ENCODE results near the gene TTLL8.
A peak's percentile ranks its signal among the peaks of the same experiment; 100 is the strongest.

Gene TTLL8

DNA sequence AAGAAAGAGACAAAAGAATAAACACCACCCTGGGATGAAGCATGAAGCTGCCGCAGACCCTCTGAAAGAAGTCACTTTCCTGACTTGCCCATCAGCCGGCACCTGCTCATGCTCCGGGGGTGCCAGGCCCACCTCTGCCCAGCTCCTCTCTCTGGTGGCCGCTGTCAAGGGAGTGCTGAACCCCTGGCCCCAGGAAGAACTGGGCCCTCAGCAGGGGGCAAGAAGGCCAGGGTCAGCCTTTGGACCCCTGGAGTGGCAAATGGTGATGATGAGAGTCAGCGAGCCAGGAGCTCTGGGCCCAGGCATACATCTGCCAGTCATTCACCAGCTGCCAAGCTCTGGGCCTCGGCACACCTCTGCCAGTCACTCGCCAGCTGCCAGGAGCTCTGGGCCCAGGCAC, 17.4 kb downstream of the TTLL8 start:
- DNase-seq: no peak

DNA sequence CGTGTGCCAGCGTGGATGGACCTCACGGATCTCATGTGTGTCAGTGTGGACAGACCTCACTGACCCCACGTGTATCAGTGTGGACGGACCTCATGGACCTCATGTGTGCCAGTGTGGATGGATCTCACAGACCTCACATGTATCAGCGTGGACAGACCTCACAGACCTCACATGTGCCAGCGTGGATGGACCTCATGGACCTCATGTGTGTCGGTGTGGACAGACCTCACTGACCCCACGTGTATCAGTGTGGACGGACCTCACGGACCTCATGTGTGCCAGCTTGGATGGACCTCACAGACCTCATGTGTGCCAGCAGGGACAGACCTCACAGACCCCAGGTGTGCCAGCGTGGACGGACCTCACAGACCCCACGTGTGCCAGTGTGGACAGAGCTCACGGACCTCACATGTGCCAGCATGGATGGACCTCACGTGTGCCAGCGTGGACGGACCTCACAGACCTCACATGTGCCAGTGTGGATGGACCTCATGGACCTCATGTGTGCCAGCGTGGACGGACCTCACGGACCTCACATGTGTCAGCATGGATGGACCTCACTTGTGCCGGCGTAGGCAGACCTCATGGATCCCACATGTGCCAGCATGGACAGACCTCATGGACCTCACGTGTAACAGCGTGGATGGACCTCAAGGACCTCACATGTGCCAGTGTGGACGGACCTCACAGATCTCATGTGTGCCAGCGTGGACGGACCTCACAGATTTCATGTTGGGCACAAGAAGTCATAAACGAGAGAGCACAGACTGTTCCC, 18.2 kb downstream of the TTLL8 start:
- no peak for DNase-seq

DNA sequence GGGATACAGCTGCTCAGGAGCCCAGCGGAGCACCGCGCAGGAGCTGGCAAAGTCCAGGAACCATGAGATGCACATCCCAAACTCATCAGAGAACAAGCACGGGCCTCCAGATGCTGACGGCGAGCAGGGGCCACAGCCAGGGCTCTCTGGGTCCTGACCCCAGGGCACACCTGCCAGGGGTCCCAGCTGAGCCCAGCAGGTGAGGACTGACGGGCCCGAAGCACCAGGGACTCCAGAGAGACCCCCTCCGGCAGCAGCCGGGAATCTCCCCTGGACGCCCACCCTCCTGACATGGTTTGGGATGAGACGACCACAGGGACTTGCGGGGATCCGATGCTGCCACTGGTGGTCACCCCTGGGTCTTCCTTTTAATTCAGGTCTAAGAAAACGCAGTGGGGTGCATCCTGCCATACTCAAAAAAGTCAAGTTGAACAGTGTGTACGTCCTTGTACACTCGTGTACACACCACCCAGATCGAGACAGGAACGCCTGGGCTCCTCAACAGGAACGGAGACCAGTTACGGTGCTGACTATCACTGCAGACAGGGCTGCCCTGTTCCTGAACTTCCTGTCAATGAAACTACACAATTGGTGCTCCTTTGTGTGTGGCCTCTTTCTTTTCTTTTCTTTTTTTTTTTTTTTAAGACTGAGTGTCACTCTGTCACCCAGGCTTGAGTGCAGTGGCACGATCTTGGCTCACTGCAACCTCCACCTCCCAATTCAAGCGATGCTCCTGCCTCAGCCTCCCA, 21.9 kb downstream of the TTLL8 start:
- no peak for DNase-seq

DNA sequence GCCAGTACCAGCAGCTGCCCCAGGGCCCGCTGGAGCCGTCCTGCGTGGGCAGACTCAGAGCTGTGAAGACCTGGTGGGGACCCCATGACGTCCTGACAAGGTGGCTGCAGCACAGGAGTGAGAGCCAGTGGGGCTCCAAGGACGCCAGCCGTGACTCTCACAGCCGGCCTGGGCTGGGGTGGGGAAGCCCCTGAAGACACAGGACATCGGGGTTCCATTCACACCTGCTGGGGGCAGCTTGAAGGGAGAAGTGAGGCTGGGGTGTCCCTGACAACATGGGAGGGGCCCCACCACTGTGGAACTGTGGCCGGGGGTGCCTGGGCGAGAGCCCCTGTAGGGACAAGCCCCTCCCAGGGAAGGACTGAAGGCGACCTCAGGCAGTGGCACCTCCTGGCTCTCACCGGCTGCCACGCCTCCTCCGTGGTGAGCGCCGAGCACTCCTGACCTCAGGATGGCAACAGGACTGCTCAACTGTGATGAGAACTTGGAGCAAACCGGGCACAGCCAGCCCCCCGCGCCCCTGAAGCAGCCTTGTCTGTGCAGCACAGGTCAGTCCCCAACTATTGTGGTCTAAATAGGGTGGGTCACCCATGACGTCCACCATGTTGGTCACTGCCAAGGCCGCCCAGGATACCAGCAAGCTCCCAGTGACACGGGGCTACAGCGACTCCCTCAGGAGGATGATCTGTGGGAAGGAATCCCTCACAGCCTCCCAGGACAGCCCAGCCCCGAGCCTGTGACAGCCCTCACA, 22.8 kb downstream of the TTLL8 start:
- DNase-seq: no peak

DNA sequence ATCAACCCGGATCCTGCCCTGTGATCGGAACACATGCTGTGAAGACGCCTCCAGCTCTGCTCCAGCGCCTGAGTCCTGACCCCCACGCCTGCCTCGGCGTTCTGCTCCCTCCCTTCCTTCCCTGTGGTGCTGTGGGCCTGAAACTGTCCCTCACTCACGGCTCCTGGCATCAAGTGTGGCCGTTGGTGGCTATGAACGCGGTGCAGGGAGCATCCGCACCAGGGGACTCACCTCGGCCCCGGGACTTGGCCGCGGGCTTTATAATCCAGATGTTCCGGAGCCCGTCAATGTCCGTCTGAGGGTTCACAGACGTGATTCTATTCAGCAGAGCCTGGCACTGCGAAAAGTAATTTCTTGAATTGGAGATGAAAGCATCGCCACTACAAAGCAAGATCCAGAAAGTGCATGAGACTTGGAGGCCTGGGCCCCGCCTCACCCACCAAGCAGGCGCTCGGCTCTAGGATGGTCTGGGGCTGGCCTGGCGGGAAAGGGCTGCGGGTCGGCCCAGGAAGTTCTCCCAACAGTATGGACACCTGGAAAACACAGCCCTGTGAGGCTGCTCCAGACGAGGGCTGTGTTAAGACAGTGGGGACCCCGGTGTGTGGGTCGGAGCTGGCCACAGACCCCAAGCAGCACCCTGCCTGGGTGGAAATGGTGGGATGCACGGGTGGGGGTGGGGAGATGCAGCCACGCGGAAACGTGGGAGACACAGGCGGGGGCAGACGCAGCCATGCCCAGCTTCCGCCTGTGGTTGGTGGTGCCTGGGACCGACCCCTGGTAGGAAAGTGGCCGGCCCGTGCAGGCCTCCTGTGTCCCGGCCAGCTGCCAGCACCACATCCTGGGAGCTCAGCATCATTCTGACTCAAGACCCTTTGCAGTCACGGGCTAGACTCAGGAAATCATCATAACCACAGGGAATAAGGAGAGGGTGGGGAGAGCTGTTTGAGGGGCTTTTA, 23.7 kb downstream of the TTLL8 start:
- no peak for DNase-seq

DNA sequence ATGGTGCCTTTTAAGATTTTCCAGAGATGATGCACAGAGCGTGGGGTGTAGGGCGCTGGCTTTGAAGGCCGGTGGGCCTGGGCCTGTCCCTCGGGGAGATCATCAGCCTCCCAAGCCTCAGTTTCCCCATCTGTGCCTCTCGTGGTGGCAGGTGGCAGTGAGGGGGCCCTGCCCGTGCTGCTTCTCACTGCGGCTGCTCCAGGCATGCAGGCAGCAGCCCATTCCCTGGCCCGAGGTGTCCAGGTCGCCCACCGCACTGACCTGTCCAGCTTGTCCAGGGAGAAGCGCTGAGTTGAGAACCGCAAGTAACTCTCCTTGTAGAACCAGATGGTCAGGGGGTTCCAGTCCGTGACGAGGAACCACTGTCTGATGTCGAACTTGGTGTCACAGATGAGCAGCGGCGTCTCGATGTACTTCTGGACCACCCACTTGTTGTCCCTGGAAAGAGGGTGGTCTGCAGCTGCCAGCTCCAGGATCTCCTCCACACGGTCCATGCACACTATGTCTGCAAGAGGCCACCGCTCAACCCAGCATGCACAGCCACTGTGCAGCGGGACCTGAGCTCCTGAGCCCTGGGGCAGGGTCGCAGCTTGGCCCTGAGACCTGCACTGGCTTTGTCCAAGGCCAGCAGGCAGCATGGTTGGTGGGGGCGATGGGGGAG, 25.0 kb downstream of the TTLL8 start:
- DNase-seq: no peak

DNA sequence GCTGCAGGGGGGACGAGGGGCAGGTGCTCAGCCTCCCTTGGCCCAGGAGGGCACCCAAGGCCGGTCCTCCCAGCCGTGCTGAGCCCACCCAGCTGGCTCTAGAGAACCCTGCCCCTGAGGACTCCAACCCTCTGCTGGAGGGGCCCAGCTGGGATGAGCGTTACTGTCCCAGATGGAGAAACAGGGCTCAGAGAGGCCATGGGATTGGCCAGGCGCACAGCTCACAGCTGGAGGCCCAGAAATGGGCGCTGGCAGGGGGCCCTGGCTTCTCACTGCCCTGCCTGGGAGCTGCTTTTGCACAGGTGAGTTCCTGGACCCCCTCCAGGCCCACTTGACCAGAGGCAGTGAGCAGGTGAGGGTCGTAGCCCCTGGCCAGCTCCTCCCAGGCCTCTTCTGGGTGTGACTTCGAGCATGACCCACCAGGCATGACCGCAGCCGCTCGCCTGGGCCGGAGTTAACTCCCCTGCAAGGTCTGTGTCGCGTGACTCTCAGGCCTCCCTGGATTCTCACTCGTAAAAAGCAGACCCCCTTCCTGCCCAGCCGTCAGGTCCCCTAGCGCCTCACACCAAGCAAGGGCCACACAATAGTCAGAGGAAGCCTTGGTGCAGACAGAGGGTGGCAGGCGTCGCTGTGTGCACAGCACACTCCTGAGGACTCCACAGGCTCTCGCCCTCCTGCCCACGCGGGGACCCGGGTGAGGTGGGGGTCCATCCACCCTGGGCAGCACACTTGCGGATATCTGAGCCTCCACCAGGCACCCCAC, 25.8 kb downstream of the TTLL8 start:
- no peak for DNase-seq

DNA sequence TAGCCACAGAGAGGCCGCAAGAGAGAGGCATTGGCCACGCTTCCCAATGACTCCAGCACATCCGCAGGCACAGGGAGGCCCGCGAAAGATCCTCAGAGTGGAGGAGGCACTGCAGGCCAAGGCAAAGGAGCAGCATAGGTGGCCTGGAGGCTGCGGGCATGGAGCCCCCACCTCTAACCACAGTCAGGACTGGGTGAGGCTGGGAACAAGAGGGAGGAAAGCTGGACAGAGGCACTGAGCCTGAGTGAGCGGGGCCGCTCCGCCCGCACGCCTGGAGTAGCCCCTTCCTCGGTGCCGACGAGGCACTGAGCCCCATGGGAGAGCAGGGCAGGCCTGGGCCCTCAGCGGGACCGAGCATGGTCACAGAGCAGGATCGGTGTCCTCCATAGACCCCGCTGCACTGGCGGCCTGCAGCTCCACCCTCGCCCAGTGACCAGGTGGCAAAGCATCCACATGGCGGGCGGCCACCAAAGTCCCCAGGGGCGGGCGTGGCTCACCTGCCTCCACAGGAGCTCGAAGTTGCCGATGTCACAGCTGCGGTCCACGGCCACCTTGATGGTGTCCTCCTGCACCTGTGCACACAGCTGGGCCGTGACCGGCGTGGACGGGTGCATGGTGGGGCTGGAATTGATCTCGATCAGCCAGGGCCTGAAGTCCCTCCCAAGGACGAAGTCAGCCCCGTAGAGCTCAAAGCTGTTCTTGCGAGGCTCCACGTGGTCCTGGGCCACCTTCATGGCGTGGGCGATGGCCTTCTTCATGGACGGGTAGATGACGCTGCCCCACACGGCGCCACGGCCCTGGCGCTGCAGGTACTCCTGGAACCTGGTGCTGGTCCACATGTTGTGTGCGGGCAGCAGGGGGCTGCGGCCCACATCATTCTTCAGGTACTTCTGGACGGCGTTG, 26.7 kb downstream of the TTLL8 start:
- no peak for DNase-seq

DNA sequence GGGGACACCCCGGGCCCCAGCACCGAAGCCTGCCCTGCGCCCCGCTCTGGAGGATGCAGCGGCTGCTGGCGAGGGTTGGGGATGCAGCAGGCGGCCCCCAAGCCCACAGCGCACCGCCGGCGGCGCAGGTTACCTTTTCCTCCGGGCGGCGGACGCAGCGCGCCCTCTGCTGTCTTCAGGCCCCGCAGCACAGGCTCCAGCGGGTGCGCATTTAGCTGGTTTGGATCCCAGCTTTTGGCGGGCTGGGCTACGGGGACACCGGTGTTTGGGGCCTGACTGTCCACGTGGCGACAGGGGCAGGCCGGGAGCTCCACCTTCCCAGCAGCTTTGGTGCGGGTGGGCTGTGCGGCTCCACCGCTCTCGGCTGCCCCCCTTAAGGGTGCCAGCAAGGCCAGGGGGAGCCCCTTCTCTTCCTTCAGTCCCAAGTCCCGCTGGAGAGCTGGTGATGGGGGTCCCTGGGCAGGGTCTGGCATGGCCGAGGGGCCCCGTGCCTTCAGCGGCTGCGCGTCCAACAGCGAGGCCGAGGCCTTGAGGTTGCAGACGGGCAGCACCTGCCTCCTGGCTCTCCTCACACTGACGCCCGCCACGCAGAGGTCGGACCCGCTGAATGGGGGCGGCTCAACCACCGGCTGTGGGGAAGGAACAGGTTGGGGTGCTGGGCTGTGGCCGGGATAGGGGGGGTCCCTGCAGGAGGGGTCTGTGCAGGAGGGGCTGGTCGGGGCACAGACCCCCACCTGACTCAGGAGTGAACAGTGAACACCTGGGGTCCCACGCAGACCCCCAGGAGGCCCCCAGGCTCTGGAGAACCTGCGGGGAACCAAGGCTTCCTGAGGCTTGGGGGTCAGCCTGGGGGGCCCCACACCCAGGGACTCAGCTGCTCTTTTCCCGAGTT, 27.6 kb downstream of the TTLL8 start:
- peak; percentile 78 for DNase-seq

DNA sequence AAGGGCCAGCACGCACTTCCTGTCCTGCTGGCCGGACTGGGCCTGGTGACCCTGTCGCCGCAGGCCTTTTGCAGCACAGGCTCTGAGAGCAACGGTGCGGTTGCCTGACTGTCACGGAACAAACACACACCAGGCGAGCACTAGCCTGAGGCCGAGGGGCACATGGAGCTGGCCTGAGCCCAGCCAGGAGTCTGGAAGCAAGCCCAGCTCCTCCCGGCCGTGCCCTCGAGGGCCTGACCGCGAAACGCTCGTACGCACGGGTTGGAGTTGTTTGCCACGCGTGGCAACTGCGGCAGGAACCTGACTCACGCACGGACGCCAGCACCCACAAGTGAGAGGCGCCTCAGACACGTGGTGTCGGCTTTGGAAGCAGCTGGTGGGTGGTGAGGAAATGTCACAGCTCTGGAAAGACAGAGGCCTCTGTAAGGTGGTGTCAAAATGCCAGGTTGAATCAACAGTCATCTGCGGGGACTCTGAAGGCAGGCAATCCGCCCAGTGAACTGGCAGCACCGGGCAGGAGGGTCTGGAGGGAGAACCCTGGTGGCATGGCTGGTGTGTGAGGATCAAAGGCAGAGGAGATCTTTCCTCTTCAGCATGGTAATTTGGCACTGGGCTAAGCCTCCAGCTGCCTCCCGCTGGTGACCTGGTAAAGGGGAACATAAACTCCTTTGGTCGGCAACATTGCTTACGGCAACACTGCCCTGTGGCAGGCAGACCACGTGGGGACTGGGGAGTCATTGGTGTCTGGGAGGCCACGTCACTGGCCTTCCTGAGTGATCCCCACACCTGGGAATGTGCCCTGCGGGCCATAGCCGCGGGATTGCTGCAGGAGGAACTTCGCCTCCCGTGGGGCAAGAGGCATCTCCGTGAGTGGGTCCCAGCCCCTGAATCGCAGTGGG, 30.2 kb downstream of the TTLL8 start:
- peak; percentile 49 for DNase-seq

DNA sequence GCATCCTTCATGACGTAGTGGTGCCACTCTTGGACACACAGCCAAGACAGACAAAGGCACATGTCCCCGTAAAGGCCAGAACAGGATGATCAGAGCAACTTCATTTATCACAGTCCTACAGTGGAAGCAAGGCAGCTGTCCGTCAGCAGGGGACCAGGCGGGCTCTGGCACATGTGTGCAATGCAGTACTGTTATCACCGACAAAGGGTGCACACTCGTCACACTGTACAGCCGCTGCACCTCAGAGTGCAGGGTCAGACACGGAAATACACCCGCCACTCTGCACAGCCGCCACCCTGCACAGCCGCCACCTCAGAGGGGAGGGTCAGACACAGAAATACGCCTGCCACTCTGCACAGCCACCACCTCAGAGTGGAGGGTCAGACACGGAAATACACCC, 32.1 kb downstream of the TTLL8 start:
- no peak for DNase-seq

DNA sequence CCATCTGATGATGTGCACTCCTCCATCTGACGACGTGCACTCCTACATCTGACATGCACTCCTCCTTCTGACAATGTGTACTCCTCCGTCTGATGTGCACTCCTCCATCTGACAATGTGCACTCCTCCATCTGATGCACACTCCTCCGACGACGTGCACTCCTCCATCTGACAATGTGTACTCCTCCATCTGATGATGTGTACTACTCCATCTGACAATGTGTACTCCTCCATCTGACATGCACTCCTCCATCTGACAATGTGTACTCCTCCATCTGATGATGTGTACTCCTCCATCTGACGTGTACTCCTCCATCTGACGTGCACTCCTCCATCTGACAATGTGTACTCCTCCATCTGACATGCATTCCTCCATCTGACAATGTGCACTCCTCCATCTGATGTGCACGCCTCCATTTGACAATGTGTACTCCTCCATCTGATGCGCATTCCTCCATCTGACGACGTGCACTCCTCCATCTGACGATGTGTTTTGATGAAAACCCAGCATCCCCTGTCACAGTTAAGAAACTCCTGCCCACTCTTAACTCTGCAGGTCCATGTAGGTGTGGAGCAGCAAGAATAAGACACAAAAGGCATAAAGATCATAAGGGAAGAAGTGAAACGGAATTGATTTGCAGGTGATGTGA, 35.8 kb downstream of the TTLL8 start:
- no peak for DNase-seq

DNA sequence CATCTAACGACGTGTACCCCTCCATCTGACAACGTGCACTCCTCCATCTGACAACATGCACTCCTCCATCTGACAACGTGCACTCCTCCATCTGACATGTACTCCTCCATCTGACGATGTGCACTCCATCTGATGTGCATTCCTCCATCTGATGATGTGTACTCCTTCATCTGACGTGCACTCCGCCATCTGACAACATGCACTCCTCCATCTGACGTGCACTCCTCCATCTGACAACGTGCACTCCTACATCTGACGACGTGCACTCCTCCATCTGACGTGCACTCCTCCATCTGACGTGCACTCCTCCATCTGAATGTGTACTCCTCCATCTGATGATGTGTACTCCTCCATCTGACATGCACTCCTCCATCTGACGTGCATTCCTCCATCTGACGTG, 37.5 kb downstream of the TTLL8 start:
- no peak for DNase-seq

DNA sequence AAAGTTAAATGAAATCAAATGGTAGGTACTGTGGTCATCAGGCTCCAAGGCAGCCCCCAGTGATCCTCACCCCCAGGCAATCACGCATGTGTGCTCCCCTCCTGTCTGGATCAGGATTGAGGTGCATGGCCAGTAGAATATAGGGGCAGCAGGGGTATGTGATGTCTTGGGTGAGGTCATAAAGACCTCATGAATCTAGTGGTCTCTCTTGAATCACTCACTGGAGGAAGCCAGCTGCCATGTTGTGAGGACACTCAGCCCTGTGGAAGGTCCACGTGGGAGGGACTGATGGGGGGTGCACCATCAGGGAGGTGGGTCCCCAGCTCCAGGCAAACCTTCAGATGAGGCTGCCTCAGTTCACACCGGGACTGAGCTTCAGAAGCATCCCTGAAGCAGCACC, 38.8 kb downstream of the TTLL8 start:
- DNase-seq: no peak

DNA sequence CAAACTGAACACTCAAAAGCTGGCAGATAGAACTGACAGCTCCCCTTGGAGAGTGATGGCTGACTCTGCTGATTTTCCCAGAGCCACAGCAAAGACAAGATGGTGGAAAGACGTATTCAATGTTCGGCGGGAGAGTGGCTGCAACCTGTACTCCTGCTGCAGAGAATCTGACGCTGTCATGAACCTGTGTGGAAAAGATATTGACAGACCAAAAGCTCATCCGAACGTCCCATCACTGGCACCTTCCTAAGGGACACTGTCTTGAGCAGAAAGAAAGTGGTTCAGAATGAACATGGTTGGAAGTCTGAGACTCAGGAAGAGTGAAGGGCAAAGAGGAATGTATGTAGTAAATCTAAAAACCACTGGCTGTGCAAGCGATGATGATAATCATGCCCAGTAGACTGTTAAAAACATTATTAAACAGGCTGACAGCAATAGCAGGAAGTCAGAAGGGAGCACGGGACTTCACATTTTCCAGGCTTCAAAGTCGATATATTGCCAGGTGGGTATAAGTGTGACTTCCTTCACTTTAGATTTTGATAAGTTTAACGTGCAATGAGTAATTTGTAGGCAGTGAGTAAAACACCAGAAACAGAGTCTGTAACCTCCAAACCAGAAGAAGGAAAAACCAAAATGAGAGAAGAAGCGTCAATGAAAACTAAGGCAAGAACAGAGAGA, 39.4 kb downstream of the TTLL8 start:
- DNase-seq: no peak

DNA sequence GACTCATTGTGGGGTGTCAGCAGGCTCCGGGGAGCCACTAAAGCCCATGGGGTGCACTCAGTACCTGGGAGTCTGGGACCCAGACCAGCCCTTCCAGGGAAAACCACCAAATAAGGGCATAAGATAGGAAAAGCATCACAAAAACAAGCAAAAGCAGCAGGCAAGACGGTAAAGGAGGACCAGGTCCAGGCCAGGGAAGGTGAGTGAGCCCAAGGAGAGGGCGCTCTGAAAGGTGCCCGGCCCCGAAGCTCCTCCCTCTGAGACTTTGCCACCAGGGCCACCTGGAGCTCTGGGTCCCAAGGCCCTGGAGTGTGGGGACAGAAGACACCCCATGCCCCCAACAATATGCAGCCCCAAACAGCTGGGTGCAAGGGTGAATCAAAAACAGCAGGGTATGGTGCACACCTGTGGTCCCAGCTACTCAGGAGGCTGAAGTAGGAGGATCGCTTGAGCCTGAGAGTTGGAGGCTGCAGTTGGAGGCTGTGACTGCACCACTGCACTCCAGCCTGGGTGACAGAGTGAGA, 40.3 kb downstream of the TTLL8 start:
- DNase-seq: no peak
